ENCODE data around the gene SLC9A7.

- TF ChIP-seq CTCF (IDR thresholded peaks at IDR 0.05; ENCODE audit: low read length) (no peak), EZH2 (optimal IDR thresholded peaks at IDR 0.05; ENCODE audit: low read depth, low read length) (no peak)
Measured at GRCh38 chrX:46610070-46610658, 148.8 kb downstream of the SLC9A7 start.

All from MM.1S (cell line).